ENCODE measurements around the gene CDKN1C. TPM values are rescaled to one million over a fixed set of nuclear protein-coding genes. Genes with fewer than 3 reads are reported as not detected.

The CDKN1C gene
- total RNA-seq, 1 donor from 2014 or later, result 27.7 TPM

- no peak overlapping the region for H3K4me3 ChIP-seq (ENCODE audit: low read depth, low read length)
- no peak for DNase-seq (ENCODE audit: low read depth)
- TF ChIP-seq, protein P1, sequence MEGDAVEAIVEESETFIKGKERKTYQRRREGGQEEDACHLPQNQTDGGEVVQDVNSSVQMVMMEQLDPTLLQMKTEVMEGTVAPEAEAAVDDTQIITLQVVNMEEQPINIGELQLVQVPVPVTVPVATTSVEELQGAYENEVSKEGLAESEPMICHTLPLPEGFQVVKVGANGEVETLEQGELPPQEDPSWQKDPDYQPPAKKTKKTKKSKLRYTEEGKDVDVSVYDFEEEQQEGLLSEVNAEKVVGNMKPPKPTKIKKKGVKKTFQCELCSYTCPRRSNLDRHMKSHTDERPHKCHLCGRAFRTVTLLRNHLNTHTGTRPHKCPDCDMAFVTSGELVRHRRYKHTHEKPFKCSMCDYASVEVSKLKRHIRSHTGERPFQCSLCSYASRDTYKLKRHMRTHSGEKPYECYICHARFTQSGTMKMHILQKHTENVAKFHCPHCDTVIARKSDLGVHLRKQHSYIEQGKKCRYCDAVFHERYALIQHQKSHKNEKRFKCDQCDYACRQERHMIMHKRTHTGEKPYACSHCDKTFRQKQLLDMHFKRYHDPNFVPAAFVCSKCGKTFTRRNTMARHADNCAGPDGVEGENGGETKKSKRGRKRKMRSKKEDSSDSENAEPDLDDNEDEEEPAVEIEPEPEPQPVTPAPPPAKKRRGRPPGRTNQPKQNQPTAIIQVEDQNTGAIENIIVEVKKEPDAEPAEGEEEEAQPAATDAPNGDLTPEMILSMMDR (conservative IDR thresholded peaks at IDR 0.05; ENCODE audit: low read depth, low read length), result no peak
These were observed 13.7 kb upstream of the CDKN1C start for GRCh38 chr11:2899080-2899783.

GRCh38 chr11:2898366-2899079 is 12.9 kb upstream of the CDKN1C start:
- TF ChIP-seq, protein P1 (conservative IDR thresholded peaks at IDR 0.05; ENCODE audit: low read depth, low read length), result no peak
- no peak overlapping the region for H3K4me3 ChIP-seq (ENCODE audit: low read depth, low read length)
- peak; percentile 44 for DNase-seq (ENCODE audit: low read depth)

GRCh38 chr11:2897048-2897447 is 11.5 kb upstream of the CDKN1C start:
- no peak overlapping the region for H3K4me3 ChIP-seq (ENCODE audit: low read depth, low read length)
- TF ChIP-seq, protein P1 (conservative IDR thresholded peaks at IDR 0.05; ENCODE audit: low read depth, low read length), result no peak
- DNase-seq (ENCODE audit: low read depth), result no peak

GRCh38 chr11:2896047-2896446 is 10.5 kb upstream of the CDKN1C start:
- DNase-seq (ENCODE audit: low read depth), result no peak
- TF ChIP-seq, protein P1 (conservative IDR thresholded peaks at IDR 0.05; ENCODE audit: low read depth, low read length), result no peak
- H3K4me3 ChIP-seq (ENCODE audit: low read depth, low read length), result no peak overlapping the region

DNA sequence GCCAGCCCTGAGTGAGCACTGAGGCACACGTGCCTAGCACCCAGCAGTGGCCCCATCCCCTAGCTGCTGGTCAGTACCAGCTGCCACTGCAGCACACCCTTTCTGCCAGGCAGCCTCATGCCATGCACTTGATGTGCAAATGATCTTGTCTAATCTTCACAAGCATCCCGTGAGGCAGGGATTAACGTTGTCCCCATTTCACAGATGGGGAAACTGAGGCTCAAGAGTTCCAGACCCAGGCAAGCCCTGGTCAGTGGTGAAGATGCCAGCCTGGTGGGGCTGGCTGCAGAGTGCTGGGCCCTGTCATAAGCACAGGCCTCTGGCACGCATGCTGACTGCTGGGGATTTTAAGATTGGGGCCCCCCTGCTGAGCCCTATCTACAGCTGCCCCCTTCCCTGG is 8.4 kb upstream of the CDKN1C start:
- TF ChIP-seq, protein P1 (conservative IDR thresholded peaks at IDR 0.05; ENCODE audit: low read depth, low read length), result no peak
- no peak for DNase-seq (ENCODE audit: low read depth)
- H3K4me3 ChIP-seq (ENCODE audit: low read depth, low read length), result no peak overlapping the region

- TF ChIP-seq, protein P1 (conservative IDR thresholded peaks at IDR 0.05; ENCODE audit: low read depth, low read length), result peak; percentile 42
- H3K4me3 ChIP-seq (ENCODE audit: low read depth, low read length), result peak overlapping the region; percentile 58
- no peak for DNase-seq (ENCODE audit: low read depth)
These were observed 7.5 kb upstream of the CDKN1C start for GRCh38 chr11:2892967-2893528.

Measured in epithelial cell of proximal tubule (primary cell).